Measurements from ENCODE around the gene SENP6. TPM values are rescaled to one million over a fixed set of nuclear protein-coding genes. Genes with fewer than 3 reads are reported as not detected.
"Not testable (repeated sequence)": the region's sequence is repeated elsewhere in the genome, so short reads cannot be mapped to it uniquely, and the experiment has no call there.

Gene SENP6
- total RNA-seq, 1 experiment from 2014 or later = 94.9 TPM

- no peak overlapping the region for H3K4me3 ChIP-seq (ENCODE audit: low read depth, low read length)
- H3K4me1 Mint-ChIP-seq (ENCODE audit: low read depth, unreplicated experiment) = peaks cover 6% of the 10 kb centered on the region
- no peak for TF ChIP-seq CTCF (IDR thresholded peaks at IDR 0.05; ENCODE audit: insufficient read depth in 1 of 2, low read depth in 1 of 2, low read length in 1 of 2, severe bottlenecking in 1 of 2, unreplicated experiment in 1 of 2)
- no peaks in the 10 kb centered on the region for H3K27me3 ChIP-seq (replicated peaks; ENCODE audit: control insufficient read depth, insufficient read depth, low read length)
- H3K36me3 ChIP-seq (ENCODE audit: control insufficient read depth, insufficient read depth, low read length) = no peaks in the 10 kb centered on the region
- no peaks in the 10 kb centered on the region; the same call in 1 of the 2 replicates for H3K4me1 ChIP-seq
- no peak overlapping the region for H3K4me3 Mint-ChIP-seq (ENCODE audit: unreplicated experiment)
- H3K9me3 ChIP-seq = peaks cover 8% of the 10 kb centered on the region
- no peak for DNase-seq
- no peak overlapping the region for H3K27ac Mint-ChIP-seq (ENCODE audit: unreplicated experiment)
- ChIA-PET CTCF (no interaction called here), POLR2A (no interaction called here)
- H3K9me3 Mint-ChIP-seq (ENCODE audit: unreplicated experiment) = no peaks in the 10 kb centered on the region
- H3K27me3 Mint-ChIP-seq (ENCODE audit: insufficient read depth, unreplicated experiment) = peaks cover 2% of the 10 kb centered on the region
- intact Hi-C loops (cut with micrococcal nuclease; ENCODE audit: unreplicated experiment) = no loop called here
- H3K36me3 Mint-ChIP-seq (ENCODE audit: insufficient read depth, unreplicated experiment) = no peaks in the 10 kb centered on the region
- no TSS peak for BruUV-seq (replicated peaks)
Observed at GRCh38 chr6:75579951-75580350, 21.7 kb upstream of the SENP6 start.

GRCh38 chr6:75581231-75581630, 20.4 kb upstream of the SENP6 start:
- Mint-ChIP-seq H3K36me3 (ENCODE audit: insufficient read depth, unreplicated experiment) (no peaks in the 10 kb centered on the region), H3K4me1 (ENCODE audit: low read depth, unreplicated experiment) (peaks cover 6% of the 10 kb centered on the region), H3K27me3 (ENCODE audit: insufficient read depth, unreplicated experiment) (no peaks in the 10 kb centered on the region), H3K4me3 (ENCODE audit: unreplicated experiment) (no peak overlapping the region), H3K27ac (ENCODE audit: unreplicated experiment) (no peak overlapping the region), H3K9me3 (ENCODE audit: unreplicated experiment) (no peaks in the 10 kb centered on the region)
- H3K4me1 ChIP-seq = no peaks in the 10 kb centered on the region; the same call in 1 of the 2 replicates
- ChIA-PET CTCF (no interaction called here), POLR2A (no interaction called here)
- no peak overlapping the region for H3K4me3 ChIP-seq (ENCODE audit: low read depth, low read length)
- H3K27me3 ChIP-seq (replicated peaks; ENCODE audit: control insufficient read depth, insufficient read depth, low read length) = no peaks in the 10 kb centered on the region
- BruUV-seq (replicated peaks) = no TSS peak
- TF ChIP-seq CTCF (IDR thresholded peaks at IDR 0.05; ENCODE audit: insufficient read depth in 1 of 2, low read depth in 1 of 2, low read length in 1 of 2, severe bottlenecking in 1 of 2, unreplicated experiment in 1 of 2) = no peak
- H3K36me3 ChIP-seq (ENCODE audit: control insufficient read depth, insufficient read depth, low read length) = no peaks in the 10 kb centered on the region
- intact Hi-C loops (cut with micrococcal nuclease; ENCODE audit: unreplicated experiment) = no loop called here
- peaks cover 9% of the 10 kb centered on the region for H3K9me3 ChIP-seq
- DNase-seq = no peak

GRCh38 chr6:75584552-75584951, 17.1 kb upstream of the SENP6 start:
- H3K36me3 Mint-ChIP-seq (ENCODE audit: insufficient read depth, unreplicated experiment); H3K27me3 Mint-ChIP-seq (ENCODE audit: insufficient read depth, unreplicated experiment); H3K4me1 Mint-ChIP-seq (ENCODE audit: low read depth, unreplicated experiment); POLR2A ChIA-PET; H3K4me3 Mint-ChIP-seq (ENCODE audit: unreplicated experiment); DNase-seq; H3K27ac Mint-ChIP-seq (ENCODE audit: unreplicated experiment); H3K27me3 ChIP-seq (replicated peaks; ENCODE audit: control insufficient read depth, insufficient read depth, low read length); H3K9me3 Mint-ChIP-seq (ENCODE audit: unreplicated experiment); BruUV-seq (replicated peaks); H3K4me3 ChIP-seq (ENCODE audit: low read depth, low read length); CTCF ChIA-PET; H3K4me1 ChIP-seq; H3K9me3 ChIP-seq; H3K36me3 ChIP-seq (ENCODE audit: control insufficient read depth, insufficient read depth, low read length); intact Hi-C loops (cut with micrococcal nuclease; ENCODE audit: unreplicated experiment): not testable (repeated sequence)

- CTCF ChIA-PET = no interaction called here
- no peaks in the 10 kb centered on the region for H3K27me3 Mint-ChIP-seq (ENCODE audit: insufficient read depth, unreplicated experiment)
- intact Hi-C loops (cut with micrococcal nuclease; ENCODE audit: unreplicated experiment) = no loop called here
Observed at GRCh38 chr6:75588948-75589347, 12.7 kb upstream of the SENP6 start.

More at GRCh38 chr6:75588948-75589347, 12.7 kb upstream of the SENP6 start:
- TF ChIP-seq CTCF (IDR thresholded peaks at IDR 0.05; ENCODE audit: insufficient read depth in 1 of 2, low read depth in 1 of 2, low read length in 1 of 2, severe bottlenecking in 1 of 2, unreplicated experiment in 1 of 2) = no peak
- DNase-seq = no peak
- peaks cover 9% of the 10 kb centered on the region for H3K9me3 ChIP-seq
- no peaks in the 10 kb centered on the region for H3K36me3 Mint-ChIP-seq (ENCODE audit: insufficient read depth, unreplicated experiment)
- no peaks in the 10 kb centered on the region for H3K9me3 Mint-ChIP-seq (ENCODE audit: unreplicated experiment)
- no peak overlapping the region for H3K27ac Mint-ChIP-seq (ENCODE audit: unreplicated experiment)
- no peaks in the 10 kb centered on the region for H3K4me1 Mint-ChIP-seq (ENCODE audit: low read depth, unreplicated experiment)
- POLR2A ChIA-PET = no interaction called here
- no peaks in the 10 kb centered on the region for H3K27me3 ChIP-seq (replicated peaks; ENCODE audit: control insufficient read depth, insufficient read depth, low read length)
- no peak overlapping the region for H3K4me3 Mint-ChIP-seq (ENCODE audit: unreplicated experiment)
- H3K4me3 ChIP-seq (ENCODE audit: low read depth, low read length) = no peak overlapping the region
- no TSS peak for BruUV-seq (replicated peaks)
- no peaks in the 10 kb centered on the region for H3K4me1 ChIP-seq
- H3K36me3 ChIP-seq (ENCODE audit: control insufficient read depth, insufficient read depth, low read length) = no peaks in the 10 kb centered on the region

Measured in Caco-2 (cell line).